WTC11 (cell line): Measurements from ENCODE around the gene MGAT4C. TPM values are rescaled to one million over a fixed set of nuclear protein-coding genes. Genes with fewer than 3 reads are reported as not detected.

Source experiments
- ATAC-seq: fragments of 200-7000 bp; cut with Tn5 transposase; 2 replicates; pipeline ENCODE4 v1.10.0; 2021; ENCODE audit warnings: mild to moderate bottlenecking, moderate library complexity
- CTCF ChIA-PET: fragments of 300-600 bp; sonication (Branson Sonifier 250); formaldehyde crosslinking; loops from one replicate; lab custom pipeline; 2021; ENCODE audit warnings: antibody characterized with exemption; lab: Charles Lee
- POLR2A ChIA-PET: fragments of 350-600 bp; sonication (Branson Sonifier 250); formaldehyde crosslinking; loops from one replicate; lab custom pipeline; 2021; ENCODE audit warnings: antibody characterized with exemption; lab: Charles Lee
- DNase-seq: peaks from one replicate; pipeline ENCODE4 v3.0.0; 2021; ENCODE audit warnings: low spot score
- H3K27ac Mint-ChIP-seq: 2 replicates; pipeline ENCODE4 v1.8.0; 2021; ENCODE audit warnings: mixed read lengths
- H3K27me3 Mint-ChIP-seq: 2 replicates; pipeline ENCODE4 v1.8.0; 2021; ENCODE audit warnings: low read depth, mild to moderate bottlenecking, moderate library complexity, mixed read lengths
- H3K36me3 Mint-ChIP-seq: 2 replicates; pipeline ENCODE4 v1.8.0; 2021; ENCODE audit warnings: mixed read lengths
- H3K4me1 Mint-ChIP-seq: 2 replicates; pipeline ENCODE4 v1.8.0; 2022; ENCODE audit warnings: mixed read lengths
- H3K4me3 Mint-ChIP-seq: 2 replicates; pipeline ENCODE4 v1.8.0; 2021; ENCODE audit warnings: mild to moderate bottlenecking, moderate library complexity, mixed read lengths
- H3K9me3 Mint-ChIP-seq: 2 replicates; pipeline ENCODE4 v1.8.0; 2021; ENCODE audit warnings: mixed read lengths
- ATF6 ChIP-seq: sonication (generic); formaldehyde crosslinking; IDR thresholded peaks from 2 replicates; pipeline ENCODE4 v1.8.1; 2023; ENCODE audit warnings: mild to moderate bottlenecking, missing genetic modification reagents
- E2F4 ChIP-seq: sonication (generic); formaldehyde crosslinking; IDR thresholded peaks from 2 replicates; pipeline ENCODE4 v1.8.1; 2022; ENCODE audit warnings: low read depth, mild to moderate bottlenecking, moderate library complexity, missing genetic modification reagents, borderline replicate concordance
- ELF4 ChIP-seq: sonication (generic); formaldehyde crosslinking; IDR thresholded peaks from 2 replicates; pipeline ENCODE4 v1.8.1; 2022; ENCODE audit warnings: low read depth, mild to moderate bottlenecking, moderate library complexity, missing genetic modification reagents
- FOXJ3 ChIP-seq: sonication (generic); formaldehyde crosslinking; IDR thresholded peaks from 2 replicates; pipeline ENCODE4 v1.9.0; 2021; ENCODE audit warnings: missing genetic modification reagents, mild to moderate bottlenecking, borderline replicate concordance
- IRF2 ChIP-seq: sonication (generic); formaldehyde crosslinking; IDR thresholded peaks from 2 replicates; pipeline ENCODE4 v1.8.0; 2022; ENCODE audit warnings: low read depth, missing genetic modification reagents, borderline replicate concordance
- KAT7 ChIP-seq: sonication (generic); formaldehyde crosslinking; IDR thresholded peaks from 2 replicates; pipeline ENCODE4 v1.8.1; 2023; ENCODE audit warnings: missing genetic modification reagents, mild to moderate bottlenecking, borderline replicate concordance
- MLX ChIP-seq: sonication (generic); formaldehyde crosslinking; IDR thresholded peaks from 2 replicates; pipeline ENCODE4 v1.8.1; 2023; ENCODE audit warnings: mild to moderate bottlenecking, missing genetic modification reagents, moderate library complexity
- NFATC4 ChIP-seq: fragments of 250-450 bp; sonication (Bioruptor Pico); IDR thresholded peaks from 2 replicates; pipeline ENCODE4 v1.9.0; 2021; ENCODE audit warnings: mild to moderate bottlenecking
- NFYB ChIP-seq: sonication (generic); formaldehyde crosslinking; conservative IDR thresholded peaks from 2 replicates; pipeline ENCODE4 v1.8.0; 2022; ENCODE audit warnings: low read depth, missing genetic modification reagents
- NR1H2 ChIP-seq: sonication (generic); formaldehyde crosslinking; IDR thresholded peaks from 2 replicates; pipeline ENCODE4 v1.9.0; 2021; ENCODE audit warnings: mild to moderate bottlenecking, moderate library complexity, missing genetic modification reagents
- RELA ChIP-seq: sonication (generic); formaldehyde crosslinking; IDR thresholded peaks from 2 replicates; pipeline ENCODE4 v1.8.1; 2022; ENCODE audit warnings: missing genetic modification reagents, mild to moderate bottlenecking, borderline replicate concordance
- TEAD4 ChIP-seq: sonication (generic); formaldehyde crosslinking; IDR thresholded peaks from 2 replicates; pipeline ENCODE4 v1.8.0; 2022; ENCODE audit warnings: mild to moderate bottlenecking, missing genetic modification reagents
- ZNF121 ChIP-seq: sonication (generic); formaldehyde crosslinking; IDR thresholded peaks from 2 replicates; pipeline ENCODE4 v1.8.0; 2023; ENCODE audit warnings: missing genetic modification reagents
- ZNF317 ChIP-seq: sonication (generic); formaldehyde crosslinking; IDR thresholded peaks from 2 replicates; pipeline ENCODE4 v1.8.1; 2023; ENCODE audit warnings: low read depth, mild to moderate bottlenecking, moderate library complexity, missing genetic modification reagents, borderline replicate concordance
- ZNF396 ChIP-seq: fragments of 250-450 bp; sonication (Bioruptor Pico); IDR thresholded peaks from 2 replicates; pipeline ENCODE4 v1.8.0; 2021; ENCODE audit warnings: mild to moderate bottlenecking, moderate library complexity, borderline replicate concordance
- ZNF416 ChIP-seq: fragments of 250-450 bp; sonication (Bioruptor Pico); IDR thresholded peaks from 2 replicates; pipeline ENCODE4 v1.9.0; 2021; ENCODE audit warnings: mild to moderate bottlenecking, inconsistent platforms
- ZNF671 ChIP-seq: fragments of 250-450 bp; sonication (Bioruptor Pico); IDR thresholded peaks from 2 replicates; pipeline ENCODE4 v1.8.0; 2021; ENCODE audit warnings: mild to moderate bottlenecking
- total RNA-seq: library from RNA; stranded (reverse); gene quantifications from 3 replicates; pipeline ENCODE4 v1.2.3, GENCODE V29; 2021
- TF ChIP-seq, protein P1 (sequence below): fragments of 250-450 bp; sonication (Bioruptor Pico); IDR thresholded peaks from 2 replicates; pipeline ENCODE4 v2.1.2; 2022; ENCODE audit warnings: mild to moderate bottlenecking, moderate library complexity
- TF ChIP-seq, protein P2 (sequence below): sonication (generic); formaldehyde crosslinking; IDR thresholded peaks from 2 replicates; pipeline ENCODE4 v1.8.1; 2023; ENCODE audit warnings: mild to moderate bottlenecking, moderate library complexity, missing genetic modification reagents
- TF ChIP-seq, protein P3 (sequence below): sonication (generic); formaldehyde crosslinking; IDR thresholded peaks from 2 replicates; pipeline ENCODE4 v1.8.1; 2023; ENCODE audit warnings: mild to moderate bottlenecking, missing genetic modification reagents, borderline replicate concordance
- TF ChIP-seq, protein P4 (sequence below): fragments of 200-600 bp; IDR thresholded peaks from 2 replicates; pipeline ENCODE4 v1.8.0; 2022; ENCODE audit warnings: antibody characterized with exemption

MGAT4C gene
- total RNA-seq, 1 experiment from 2014 or later, result 4.8 TPM

- TF ChIP-seq ZNF416, result no peak
Observed at GRCh38 chr12:85985996-85986395, 270.2 kb downstream of the MGAT4C start (continued).

DNA sequence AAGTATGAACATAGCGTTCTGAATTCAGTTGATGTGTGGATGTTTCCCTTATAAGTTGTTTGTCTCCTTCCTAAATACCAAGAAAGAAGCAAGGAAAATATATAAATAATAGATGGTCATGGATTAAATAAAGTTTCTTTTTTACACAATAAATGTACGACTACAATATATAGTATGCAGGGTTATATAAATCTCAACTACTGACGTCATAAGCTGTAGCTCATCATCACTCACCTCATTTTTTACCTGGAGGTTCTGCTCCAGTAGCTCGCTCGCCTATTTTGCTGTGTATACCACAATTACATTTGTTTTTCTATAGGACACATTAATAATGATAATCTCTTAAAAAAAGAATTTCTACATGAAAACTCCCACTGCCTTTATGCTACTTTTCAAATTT is 272.6 kb downstream of the MGAT4C start:
- Mint-ChIP-seq H3K36me3 (no peaks in the 10 kb centered on the region), H3K4me3 (no peak overlapping the region), H3K9me3 (peaks cover 4% of the 10 kb centered on the region; the same call in 1 of the 2 replicates), H3K4me1 (no peaks in the 10 kb centered on the region), H3K27ac (no peak overlapping the region), H3K27me3 (no peaks in the 10 kb centered on the region)
- TF ChIP-seq MLX (no peak), ATF6 (CRISPR knock-in tag) (no peak), ZNF671 (CRISPR knock-in tag) (no peak), ZNF121 (CRISPR knock-in tag) (no peak), ZNF317 (CRISPR knock-in tag) (no peak), ZNF396 (CRISPR knock-in tag) (no peak), IRF2 (CRISPR knock-in tag) (no peak)
- TF ChIP-seq, protein P1, sequence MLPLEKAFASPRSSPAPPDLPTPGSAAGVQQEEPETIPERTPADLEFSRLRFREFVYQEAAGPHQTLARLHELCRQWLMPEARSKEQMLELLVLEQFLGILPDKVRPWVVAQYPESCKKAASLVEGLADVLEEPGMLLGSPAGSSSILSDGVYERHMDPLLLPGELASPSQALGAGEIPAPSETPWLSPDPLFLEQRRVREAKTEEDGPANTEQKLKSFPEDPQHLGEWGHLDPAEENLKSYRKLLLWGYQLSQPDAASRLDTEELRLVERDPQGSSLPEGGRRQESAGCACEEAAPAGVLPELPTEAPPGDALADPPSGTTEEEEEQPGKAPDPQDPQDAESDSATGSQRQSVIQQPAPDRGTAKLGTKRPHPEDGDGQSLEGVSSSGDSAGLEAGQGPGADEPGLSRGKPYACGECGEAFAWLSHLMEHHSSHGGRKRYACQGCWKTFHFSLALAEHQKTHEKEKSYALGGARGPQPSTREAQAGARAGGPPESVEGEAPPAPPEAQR (CRISPR knock-in tag), result no peak
- TF ChIP-seq, protein P2, sequence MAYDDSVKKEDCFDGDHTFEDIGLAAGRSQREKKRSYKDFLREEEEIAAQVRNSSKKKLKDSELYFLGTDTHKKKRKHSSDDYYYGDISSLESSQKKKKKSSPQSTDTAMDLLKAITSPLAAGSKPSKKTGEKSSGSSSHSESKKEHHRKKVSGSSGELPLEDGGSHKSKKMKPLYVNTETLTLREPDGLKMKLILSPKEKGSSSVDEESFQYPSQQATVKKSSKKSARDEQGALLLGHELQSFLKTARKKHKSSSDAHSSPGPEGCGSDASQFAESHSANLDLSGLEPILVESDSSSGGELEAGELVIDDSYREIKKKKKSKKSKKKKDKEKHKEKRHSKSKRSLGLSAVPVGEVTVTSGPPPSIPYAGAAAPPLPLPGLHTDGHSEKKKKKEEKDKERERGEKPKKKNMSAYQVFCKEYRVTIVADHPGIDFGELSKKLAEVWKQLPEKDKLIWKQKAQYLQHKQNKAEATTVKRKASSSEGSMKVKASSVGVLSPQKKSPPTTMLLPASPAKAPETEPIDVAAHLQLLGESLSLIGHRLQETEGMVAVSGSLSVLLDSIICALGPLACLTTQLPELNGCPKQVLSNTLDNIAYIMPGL, result no peak
- CTCF ChIA-PET, result no interaction called here
- POLR2A ChIA-PET, result no interaction called here
- DNase-seq (no peak), ATAC-seq (no peak)

- ATAC-seq, result no peak
- no peak overlapping the region for H3K27ac Mint-ChIP-seq
- no peak for DNase-seq
- H3K36me3 Mint-ChIP-seq, result no peaks in the 10 kb centered on the region
- CTCF ChIA-PET, result no interaction called here
- no peaks in the 10 kb centered on the region for H3K9me3 Mint-ChIP-seq
- no peak overlapping the region for H3K4me3 Mint-ChIP-seq
- H3K27me3 Mint-ChIP-seq, result no peaks in the 10 kb centered on the region
- POLR2A ChIA-PET, result no interaction called here
- H3K4me1 Mint-ChIP-seq, result no peaks in the 10 kb centered on the region
- TF ChIP-seq NFATC4 (no peak), NR1H2 (no peak), IRF2 (CRISPR knock-in tag) (no peak), ELF4 (no peak), FOXJ3 (no peak), KAT7 (CRISPR knock-in tag) (no peak), E2F4 (CRISPR knock-in tag) (no peak), ZNF121 (CRISPR knock-in tag) (no peak), NFYB (no peak), TEAD4 (no peak), RELA (CRISPR knock-in tag) (no peak)
- TF ChIP-seq, protein P3, sequence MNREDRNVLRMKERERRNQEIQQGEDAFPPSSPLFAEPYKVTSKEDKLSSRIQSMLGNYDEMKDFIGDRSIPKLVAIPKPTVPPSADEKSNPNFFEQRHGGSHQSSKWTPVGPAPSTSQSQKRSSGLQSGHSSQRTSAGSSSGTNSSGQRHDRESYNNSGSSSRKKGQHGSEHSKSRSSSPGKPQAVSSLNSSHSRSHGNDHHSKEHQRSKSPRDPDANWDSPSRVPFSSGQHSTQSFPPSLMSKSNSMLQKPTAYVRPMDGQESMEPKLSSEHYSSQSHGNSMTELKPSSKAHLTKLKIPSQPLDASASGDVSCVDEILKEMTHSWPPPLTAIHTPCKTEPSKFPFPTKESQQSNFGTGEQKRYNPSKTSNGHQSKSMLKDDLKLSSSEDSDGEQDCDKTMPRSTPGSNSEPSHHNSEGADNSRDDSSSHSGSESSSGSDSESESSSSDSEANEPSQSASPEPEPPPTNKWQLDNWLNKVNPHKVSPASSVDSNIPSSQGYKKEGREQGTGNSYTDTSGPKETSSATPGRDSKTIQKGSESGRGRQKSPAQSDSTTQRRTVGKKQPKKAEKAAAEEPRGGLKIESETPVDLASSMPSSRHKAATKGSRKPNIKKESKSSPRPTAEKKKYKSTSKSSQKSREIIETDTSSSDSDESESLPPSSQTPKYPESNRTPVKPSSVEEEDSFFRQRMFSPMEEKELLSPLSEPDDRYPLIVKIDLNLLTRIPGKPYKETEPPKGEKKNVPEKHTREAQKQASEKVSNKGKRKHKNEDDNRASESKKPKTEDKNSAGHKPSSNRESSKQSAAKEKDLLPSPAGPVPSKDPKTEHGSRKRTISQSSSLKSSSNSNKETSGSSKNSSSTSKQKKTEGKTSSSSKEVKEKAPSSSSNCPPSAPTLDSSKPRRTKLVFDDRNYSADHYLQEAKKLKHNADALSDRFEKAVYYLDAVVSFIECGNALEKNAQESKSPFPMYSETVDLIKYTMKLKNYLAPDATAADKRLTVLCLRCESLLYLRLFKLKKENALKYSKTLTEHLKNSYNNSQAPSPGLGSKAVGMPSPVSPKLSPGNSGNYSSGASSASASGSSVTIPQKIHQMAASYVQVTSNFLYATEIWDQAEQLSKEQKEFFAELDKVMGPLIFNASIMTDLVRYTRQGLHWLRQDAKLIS (CRISPR knock-in tag), result no peak
- TF ChIP-seq, protein P4, sequence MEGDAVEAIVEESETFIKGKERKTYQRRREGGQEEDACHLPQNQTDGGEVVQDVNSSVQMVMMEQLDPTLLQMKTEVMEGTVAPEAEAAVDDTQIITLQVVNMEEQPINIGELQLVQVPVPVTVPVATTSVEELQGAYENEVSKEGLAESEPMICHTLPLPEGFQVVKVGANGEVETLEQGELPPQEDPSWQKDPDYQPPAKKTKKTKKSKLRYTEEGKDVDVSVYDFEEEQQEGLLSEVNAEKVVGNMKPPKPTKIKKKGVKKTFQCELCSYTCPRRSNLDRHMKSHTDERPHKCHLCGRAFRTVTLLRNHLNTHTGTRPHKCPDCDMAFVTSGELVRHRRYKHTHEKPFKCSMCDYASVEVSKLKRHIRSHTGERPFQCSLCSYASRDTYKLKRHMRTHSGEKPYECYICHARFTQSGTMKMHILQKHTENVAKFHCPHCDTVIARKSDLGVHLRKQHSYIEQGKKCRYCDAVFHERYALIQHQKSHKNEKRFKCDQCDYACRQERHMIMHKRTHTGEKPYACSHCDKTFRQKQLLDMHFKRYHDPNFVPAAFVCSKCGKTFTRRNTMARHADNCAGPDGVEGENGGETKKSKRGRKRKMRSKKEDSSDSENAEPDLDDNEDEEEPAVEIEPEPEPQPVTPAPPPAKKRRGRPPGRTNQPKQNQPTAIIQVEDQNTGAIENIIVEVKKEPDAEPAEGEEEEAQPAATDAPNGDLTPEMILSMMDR, result no peak
Observed at GRCh38 chr12:85979641-85980040, 276.6 kb downstream of the MGAT4C start.
